Kidney capillary endothelial cell (primary cell): ENCODE results near the gene CSMD2.

ENCODE experiments used
- DNase-seq: peaks from one replicate; pipeline ENCODE4 v3.0.0-alpha.2; 2018; ENCODE audit warnings: low spot score

The CSMD2 gene

DNA sequence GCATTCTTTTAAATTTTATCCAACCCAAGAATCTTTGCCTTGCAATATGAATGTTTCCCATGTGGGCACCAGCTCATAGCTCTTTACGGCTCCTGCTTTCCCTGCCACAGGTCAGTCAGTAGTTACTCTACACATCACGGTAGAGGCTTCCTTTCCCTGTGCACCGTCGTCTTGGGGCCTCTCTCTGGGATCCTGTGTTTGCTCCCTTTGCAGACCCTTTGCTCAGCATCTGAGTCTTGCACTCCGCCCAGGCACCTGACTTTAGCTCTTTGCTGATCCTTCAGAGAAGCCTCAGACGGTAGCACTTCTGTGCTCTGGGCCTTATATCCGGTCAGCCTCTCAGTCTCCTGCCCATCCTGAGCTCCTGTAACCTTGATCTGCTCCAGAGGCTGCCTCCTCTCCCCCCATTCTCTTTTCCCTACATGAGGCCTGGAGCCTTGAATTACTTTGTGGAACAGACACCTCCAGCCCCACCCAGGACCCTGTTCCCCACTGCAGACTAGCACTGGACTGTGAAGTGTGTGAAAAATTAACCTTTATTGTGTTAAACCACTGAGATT is 484.7 kb downstream of the CSMD2 start:
- no peak for DNase-seq

DNA sequence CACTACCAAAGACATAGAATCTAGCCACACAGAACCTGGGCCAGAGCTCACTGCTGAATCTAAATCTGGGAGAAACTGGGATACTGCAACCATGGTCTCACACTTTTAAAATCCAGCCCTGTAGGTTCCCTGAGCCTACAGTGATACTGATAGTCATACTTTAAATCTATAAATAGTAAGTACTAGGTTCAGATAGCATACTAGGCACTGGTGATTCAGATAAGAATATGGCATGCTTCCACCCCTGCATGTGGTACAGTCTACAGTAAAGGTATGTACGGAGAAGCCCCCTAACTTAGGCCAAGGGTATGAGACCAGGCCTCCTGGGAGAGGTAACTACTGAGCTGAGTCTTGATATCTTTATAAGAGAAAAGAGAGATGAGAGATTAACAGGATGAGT is 494.5 kb downstream of the CSMD2 start:
- no peak for DNase-seq

DNA sequence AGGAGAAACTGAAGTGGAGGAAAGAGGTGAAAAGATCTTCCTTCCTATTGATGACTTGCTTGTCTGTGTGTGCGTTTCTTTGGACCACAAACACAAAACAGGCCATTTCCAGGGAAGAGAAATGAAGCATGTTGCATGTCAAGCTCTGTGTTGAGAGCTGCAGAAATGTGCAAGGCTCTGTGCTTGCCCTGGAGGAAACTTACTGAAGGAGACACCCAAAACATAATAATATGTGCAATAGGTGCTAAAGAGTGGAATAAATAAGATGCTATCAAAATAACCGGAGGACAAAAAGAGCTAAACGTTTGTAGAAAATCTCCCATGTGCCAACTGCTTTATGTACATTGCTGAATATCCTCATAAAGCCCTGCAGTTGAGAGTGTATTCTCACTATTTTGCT is 496.3 kb downstream of the CSMD2 start:
- DNase-seq = no peak

DNA sequence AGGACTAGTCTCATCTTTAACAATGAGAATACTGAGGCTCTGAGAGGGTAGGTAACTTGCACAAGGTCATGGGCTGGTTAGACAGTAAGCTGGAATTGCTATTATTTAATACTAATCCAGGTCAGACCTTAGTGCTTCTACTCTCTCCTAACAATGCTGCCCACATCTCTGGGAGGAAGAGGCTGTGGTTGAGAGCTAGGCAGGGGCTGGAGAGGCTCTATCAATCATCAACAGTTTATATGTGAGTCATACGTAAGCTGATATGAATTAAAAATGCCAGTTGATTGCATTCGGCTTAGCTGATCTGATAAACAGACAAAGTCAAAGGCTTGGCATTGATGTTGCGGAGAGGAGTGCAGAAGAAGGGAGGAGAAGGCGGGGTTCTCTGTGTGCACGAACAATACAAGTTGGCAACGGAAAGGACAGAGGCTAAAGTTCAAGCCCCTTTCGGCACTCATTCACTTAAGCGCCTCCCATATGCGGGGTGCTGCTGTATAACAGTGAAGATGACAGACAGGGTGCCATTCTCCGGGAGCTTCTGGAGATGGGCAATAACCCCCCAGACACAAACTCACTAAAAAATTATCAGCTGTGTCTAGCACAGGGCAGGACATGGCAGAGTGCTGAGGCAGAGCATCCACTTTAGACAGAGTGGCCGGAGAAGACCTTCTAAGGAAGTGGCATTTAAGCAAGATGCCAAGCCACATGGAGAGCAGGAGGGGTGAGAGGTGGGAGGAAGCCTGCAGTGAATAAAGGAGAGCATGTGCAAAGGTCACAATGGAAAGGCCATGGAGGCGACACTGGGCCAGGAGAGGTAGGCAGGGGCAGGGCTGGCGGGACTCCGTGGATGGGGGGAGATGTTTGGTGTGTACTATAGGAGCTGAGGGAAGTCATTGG is 497.4 kb downstream of the CSMD2 start:
- DNase-seq = no peak

DNA sequence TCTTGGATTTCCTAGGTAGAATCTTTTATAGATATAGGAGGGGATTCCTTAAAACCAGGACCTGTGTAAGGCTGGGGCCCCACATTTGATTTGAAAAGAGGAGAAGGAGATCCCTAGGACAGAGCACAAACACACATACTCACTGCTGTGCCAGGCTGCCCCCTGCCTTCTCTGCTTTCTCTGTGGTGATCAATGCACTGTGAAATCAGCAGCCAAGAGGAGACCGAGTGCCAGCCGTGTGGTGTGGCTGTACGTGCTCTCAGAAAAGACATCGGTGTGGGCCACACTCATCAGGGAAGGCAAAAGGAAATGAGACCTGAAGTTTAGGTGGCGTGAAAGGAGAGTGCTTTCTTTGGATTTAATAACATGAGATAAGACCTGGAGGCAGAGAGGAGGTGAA is 498.4 kb downstream of the CSMD2 start:
- DNase-seq = no peak

DNA sequence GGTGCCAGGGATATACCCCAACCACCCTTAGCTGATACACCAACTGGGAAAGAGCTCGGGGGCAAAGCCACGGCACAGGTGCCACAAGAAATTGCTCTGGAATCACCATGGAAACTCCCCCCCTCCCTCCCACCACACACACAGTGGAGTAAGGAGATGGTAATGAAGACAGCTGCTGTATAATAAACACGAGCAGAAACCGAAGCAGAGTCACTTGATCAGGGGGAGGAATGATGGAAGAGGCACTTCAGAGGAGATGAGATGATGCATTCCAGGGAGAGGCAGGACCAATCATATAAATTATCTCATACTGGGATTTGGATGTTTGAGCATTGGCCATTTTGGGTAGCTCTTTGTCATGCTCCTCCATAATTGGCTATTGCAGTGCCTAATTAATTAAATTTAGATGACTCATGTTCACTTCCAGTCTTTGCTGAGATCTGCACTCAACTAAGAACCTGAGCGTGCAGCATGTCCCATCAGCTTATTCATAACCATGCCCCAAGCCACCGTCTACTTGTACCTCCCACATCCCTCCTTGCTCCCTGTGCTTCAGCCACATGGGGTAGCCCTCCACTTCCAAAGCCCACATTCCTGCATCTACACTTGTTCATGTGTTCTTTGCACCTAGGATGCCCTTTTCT is 503.1 kb downstream of the CSMD2 start:
- DNase-seq = no peak

DNA sequence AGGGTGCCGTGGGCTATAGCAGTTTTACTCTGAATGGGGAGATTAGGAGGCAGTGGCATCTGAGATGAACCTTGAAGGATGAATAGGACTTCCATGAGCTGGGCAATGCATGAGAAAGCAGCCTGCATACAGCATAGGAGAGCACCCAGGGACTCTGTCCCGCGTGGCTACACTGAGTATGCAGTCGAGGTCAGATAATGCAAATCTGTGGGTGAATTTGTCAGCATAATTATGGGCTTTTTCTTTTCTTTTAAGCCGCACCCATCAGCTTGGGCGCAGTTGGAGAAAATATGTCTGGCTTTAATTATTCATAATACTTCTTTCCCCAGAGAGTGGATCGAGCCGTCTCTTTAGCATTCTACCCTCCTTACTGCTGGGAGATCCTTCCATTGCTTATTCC is 504.1 kb downstream of the CSMD2 start:
- no peak for DNase-seq

DNA sequence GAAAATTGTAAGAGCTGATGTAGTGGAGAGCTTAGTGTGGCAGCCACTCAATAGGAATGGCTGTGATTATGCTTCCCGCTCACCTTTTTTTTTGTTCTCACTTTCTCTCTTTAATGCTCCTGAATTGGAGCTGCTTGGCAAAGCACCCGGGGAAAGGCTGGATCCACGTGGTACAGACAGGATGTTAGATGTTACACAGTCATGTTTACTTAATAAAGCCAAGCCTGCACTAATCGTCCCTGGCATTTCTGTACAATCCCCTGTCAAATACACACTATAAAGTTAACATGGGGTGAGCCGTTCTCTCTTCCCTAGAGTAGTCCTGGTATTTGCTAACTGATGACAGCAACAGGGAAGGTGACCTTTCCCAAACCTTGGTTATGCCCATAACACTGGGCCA is 504.8 kb downstream of the CSMD2 start:
- DNase-seq = no peak

DNA sequence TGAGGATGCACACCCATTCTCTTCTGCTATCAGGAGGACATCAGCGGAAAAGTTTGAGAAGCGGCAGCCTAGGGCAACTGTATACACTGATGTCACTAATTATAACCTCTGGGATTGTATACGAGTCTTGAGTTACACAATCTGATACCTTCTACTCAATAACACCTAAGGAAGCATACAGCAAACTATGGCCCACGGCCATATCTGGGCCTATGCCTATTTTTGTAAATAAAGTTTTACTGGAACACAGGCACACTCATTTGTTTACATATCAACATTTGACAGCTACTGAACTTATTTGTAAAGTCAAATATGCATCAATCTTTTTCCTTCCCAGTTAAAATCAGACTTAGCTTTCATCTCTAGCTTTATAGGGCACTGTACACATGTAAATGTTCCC is 505.4 kb downstream of the CSMD2 start:
- no peak for DNase-seq

DNA sequence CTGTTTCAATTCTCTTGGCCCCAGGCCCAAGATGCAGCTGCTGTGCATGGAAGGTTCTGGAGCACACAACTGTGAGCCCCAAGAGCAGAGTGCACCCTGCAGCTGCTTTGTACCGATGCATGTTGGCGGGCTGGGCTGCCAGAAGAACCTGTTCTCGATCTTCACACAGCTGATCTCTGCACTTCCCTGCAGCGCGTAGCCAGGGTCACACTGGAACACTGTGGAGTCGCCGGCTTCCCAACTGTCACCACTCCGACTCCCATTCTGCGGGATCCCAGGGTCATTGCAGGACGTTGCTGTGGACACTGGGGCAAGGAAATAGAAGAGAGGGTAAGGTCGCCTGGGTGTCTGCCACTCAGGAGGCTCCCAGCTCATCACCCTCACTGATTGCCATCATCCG is 507.2 kb downstream of the CSMD2 start:
- DNase-seq = no peak

DNA sequence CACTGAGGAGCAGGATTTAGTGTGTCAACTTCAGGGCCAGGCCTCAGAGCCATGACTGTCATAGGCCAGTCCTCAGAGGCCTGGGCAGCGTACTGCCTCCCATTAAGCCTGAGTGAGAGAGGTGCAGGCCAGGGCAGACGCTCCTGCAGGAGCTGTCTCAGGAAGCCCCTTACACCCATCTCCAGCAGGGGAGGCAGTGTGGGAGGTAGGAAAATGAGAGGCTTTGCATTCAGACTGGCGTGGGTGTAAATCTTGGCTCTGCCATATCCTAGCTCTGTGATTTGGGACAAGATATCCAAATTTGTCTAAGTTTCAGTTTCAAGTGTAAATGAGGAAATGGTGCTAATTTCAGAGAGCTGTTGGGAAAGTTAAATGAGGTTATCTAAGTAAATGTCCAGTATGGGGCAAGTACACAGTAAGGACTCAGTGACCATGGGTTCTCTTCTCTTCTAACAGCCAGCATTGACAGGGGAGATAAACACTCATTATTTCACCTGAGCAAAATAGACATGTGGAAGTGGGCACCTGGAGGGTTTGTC is 508.5 kb downstream of the CSMD2 start:
- DNase-seq = no peak

DNA sequence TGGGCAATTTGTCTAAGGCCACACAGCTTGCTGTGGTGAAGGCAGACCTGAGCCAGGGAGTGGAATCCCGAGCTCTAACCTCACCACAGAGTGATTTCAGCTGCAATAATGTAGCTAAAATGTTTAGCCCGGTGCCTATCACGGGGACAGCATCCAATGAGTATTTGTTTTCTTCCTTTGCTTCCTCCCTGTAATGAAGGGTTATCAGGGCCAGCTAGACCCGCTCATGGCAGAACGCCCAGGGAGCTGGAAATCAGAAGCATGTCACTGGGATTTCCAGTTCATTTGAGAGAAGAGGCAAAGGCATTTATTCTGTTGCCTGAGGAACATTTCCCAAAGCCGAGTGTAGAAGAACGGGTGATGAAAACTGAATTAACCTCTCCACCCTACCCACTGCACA is 509.5 kb downstream of the CSMD2 start:
- DNase-seq = no peak

DNA sequence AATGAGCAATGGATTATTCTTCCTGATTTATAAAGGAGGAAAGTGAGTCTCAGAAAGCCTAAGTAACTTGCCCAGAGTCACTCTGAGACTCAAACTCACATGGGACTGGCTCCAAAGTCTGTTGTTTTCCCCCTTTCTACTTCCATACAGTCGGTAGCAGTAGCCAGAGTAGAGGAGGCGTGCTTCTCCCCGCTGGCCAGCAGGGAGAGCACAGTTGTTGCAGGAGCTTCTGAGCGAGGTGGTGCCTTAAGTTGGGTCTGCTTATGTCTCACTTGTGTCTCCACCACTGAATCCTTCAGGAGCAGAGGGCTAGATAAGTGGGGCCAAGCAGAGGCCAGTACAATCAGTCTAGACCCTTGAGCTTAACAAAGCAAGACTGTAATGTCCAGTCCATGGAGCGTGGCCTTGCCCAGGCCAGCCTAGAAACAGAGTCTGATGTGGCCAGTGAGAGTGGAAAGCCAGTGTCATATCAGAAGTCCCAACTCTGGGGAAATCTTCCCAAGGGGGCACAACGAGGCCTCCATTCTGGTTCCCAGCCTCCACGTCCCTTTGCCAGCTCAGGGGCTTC is 510.7 kb downstream of the CSMD2 start:
- no peak for DNase-seq

DNA sequence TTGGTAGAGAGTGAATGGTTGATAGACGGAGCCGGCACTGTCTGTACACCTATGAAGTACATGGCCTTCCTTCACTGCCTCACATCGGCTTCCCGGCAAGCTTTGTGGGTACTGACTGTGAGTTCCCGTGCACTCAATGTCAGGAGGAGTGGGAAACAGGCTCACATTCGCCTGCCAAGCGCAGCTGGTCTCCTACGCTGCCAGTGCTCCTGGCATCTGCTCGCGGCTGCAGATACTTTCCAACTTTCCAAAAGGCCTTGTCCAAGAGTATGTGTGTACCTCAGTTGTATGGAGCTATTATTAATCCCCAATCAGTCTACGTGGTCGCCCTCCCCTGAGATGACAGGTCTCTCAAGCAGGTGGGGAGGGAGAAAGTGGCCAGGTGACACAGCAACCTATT is 511.8 kb downstream of the CSMD2 start:
- DNase-seq = no peak

DNA sequence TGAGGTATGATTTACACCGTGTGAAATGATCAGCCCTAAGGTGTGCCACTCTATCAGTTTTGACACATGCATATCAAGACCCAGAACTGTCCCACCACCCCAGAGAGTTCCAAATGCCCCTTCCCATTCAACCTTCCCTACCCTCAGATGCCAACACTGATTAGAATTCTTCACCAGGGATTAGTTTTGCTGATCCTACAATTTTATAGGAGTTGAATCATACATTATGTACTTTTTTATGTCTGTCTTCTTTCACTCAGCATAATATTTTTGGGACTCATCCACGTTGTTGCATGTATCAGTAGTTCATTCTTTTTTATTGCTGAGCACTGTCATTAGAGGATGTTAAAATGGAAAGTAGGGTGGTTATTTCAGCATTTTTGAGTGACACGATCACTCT is 514.3 kb downstream of the CSMD2 start:
- DNase-seq = no peak

DNA sequence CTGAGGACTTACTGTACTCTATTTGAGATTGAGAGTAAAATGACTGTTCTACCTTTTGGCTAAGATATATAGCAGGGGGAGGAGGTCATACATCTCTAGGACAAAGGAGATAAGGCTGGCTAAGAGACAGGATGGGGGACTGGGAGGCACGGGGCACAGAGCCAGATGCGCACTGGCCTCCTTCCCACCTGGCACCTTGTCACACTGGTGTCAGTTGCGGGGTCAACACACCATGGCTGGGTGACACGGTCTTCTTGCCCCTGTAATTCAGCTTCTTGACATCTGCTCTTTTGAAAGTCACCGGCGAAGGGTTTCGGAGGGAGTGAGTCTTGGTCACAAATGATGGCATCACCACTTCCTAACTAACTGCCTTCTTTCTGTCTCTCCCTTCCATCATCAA is 515.3 kb downstream of the CSMD2 start:
- DNase-seq = no peak

DNA sequence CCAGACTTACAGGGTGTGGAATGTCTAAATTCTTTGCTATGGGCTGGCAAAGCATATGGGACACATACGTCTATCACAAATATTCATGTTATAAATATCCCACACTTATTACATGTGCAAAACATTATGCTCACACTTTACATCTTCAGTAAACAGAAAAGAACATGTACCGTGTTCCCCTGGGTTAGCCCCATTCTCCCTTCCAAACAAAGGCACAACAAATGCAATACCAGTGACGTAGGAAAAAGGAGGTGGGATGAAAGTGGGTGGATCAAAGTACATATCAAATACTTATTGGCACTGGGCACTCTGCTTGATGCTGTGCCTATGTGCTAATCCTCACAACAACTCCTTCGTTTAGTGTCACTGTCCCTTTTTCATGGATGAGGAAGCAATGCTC is 521.8 kb downstream of the CSMD2 start:
- no peak for DNase-seq

DNA sequence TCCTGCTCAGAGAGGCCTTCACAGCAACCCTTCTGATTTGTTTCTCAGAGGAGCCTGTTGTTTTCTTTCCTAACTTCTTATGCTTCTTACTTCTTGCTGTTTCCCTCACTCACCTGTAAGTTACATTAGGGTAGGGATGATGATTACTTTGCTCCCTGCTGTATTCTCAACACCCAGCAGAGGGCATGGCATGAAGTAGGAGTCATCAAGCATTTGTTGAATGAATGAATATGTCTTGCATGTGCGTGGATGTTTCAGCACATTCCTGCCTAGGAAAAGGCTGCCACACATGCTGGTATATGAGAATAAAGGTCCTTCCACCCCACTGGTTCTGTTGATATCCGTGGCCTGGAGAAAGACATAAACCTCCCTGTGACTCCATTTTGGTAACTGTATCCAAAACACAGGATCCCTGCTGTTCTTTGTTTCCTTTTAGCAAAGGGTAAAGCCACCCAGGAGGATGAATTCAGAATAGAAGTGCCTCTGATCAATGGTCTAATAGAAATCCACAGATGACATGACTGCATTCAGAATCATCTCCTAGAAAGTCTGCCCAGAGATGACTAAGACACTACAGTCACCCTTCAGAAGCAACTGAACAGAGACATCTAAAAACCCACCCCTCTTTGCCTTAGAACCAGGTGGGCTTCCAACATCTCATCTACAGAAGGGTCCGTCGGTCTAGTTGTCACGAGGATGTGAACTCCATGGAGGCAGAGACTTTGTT is 523.8 kb downstream of the CSMD2 start:
- no peak for DNase-seq

DNA sequence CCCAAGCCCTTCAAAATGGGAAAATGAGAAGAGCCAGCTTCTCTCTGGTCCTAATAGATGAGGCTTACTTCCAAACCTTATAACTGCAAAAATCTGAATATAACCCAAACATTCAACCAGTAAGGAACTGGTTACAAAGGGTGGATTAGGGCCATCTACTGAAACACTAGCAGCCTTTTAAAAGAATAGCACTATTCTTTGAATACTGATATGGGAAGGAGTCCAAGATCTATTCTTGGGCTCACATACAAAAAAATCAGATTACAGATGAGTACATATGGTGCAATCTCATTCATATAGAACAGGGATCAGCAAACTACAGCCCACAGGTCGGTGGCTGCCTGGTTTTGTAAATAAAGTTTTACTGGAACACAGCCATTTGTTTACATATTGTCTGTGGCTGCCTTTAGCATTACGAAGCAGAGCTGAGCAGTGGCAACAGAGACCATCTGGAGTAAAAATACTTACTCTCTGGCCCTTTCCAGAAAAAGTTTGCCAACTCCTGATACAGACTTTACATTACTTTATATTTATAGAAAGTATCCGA is 524.8 kb downstream of the CSMD2 start:
- DNase-seq = no peak

DNA sequence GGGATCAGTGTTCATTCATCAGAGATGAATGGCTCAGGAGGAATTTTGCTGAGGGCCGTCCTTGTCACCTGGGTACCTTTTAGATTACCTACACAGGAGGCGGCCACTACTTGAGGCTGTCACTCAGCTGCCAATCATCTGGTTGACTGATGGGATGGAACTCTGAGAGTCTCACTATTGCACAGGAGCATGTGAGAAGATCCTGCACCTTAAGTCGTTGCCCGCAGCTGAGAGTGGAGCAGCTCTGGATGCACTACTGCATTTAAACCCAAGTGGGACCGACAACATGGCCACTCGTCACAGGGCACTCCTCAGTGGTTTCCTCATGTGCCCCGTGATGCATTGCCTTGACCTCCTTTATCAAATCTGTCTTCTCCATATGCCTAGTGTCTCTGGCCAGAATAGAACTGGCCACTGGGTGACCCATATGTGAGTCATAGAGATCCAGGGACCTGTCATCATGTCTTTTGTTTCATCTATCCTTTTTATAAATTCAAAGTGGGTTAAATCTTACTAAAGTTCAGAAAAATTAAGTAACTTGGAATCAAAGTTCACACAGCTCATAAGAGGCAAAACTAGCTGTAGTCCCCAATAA is 527.1 kb downstream of the CSMD2 start:
- DNase-seq = no peak

DNA sequence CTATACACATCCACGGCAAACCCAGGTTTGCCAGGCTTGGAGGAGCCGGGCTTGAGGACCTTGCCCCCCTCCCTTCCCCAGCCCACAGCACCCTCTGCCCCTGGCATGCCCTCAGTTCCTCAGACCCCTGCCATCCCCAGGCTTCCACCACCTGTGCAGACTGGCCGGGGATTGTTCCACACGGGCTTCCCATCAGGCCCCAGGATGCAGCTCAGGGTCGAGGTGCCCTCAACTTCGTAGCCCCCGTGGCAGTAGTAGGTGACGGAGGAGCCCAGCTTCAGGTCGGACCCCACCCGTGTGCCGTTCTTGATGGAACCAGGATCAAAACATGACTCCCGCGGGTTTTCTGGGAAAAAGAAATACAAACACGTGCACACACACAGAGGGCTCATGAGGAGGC is 528.8 kb downstream of the CSMD2 start:
- no peak for DNase-seq
